Neuronal stem cell (in vitro differentiated cells): Measurements from ENCODE around the gene PSMB7.

Experiments used
- DNase-seq: peaks from one replicate; pipeline ENCODE4 v3.0.0-alpha.2; 2013; ENCODE audit warnings: low spot score
- H2AFZ ChIP-seq: one replicate; pipeline ENCODE4 v1.6.1; 2013; ENCODE audit warnings: mild to moderate bottlenecking, low read length, inconsistent platforms
- H2AK5ac ChIP-seq: 2 replicates; pipeline ENCODE4 v1.6.1; 2013; ENCODE audit warnings: low read depth, mild to moderate bottlenecking, inconsistent platforms, low read length, moderate library complexity, mixed read lengths
- H2BK120ac ChIP-seq: 2 replicates; pipeline ENCODE4 v1.6.1; 2013; ENCODE audit warnings: low read depth, mild to moderate bottlenecking, inconsistent platforms, low read length, moderate library complexity, mixed read lengths
- H2BK12ac ChIP-seq: one replicate; pipeline ENCODE4 v1.6.1; 2013; ENCODE audit warnings: low read length, inconsistent platforms
- H2BK15ac ChIP-seq: 2 replicates; pipeline ENCODE4 v1.6.1; 2013; ENCODE audit warnings: mild to moderate bottlenecking, low read length, inconsistent platforms, mixed read lengths
- H2BK5ac ChIP-seq: one replicate; pipeline ENCODE4 v1.6.1; 2013; ENCODE audit warnings: inconsistent platforms, mild to moderate bottlenecking, low read length, moderate library complexity
- H3K14ac ChIP-seq: one replicate; pipeline ENCODE4 v1.6.1; 2013; ENCODE audit warnings: low read length, inconsistent platforms
- H3K18ac ChIP-seq: 2 replicates; pipeline ENCODE4 v1.6.1; 2013; ENCODE audit warnings: low read length, inconsistent platforms
- H3K23ac ChIP-seq: 2 replicates; pipeline ENCODE4 v1.6.1; 2013; ENCODE audit warnings: low read depth, mild to moderate bottlenecking, mixed read lengths, low read length, inconsistent platforms; ENCODE audit not compliant: poor library complexity
- H3K27ac ChIP-seq: replicated peaks from 3 replicates; pipeline ENCODE4 v1.5.1; 2013; ENCODE audit warnings: low read length, inconsistent platforms
- H3K27me3 ChIP-seq, 3 experiments: 2 replicates each; pipeline ENCODE4 v1.6.1; 2013; ENCODE audit warnings: low read length in 3 of 3, mild to moderate bottlenecking in 2 of 3, inconsistent platforms in 1 of 3, low read depth in 1 of 3, mixed read lengths in 1 of 3, moderate library complexity in 1 of 3; ENCODE audit not compliant: control insufficient read depth in 3 of 3, insufficient read depth in 3 of 3
- H3K36me3 ChIP-seq, 2 donors: replicated peaks in 1 of 2; 2 replicates each; pipeline ENCODE4 v1.6.1; 2013; ENCODE audit warnings: low read length in 2 of 2; ENCODE audit not compliant: control insufficient read depth in 2 of 2, insufficient read depth in 2 of 2
- H3K4ac ChIP-seq: 2 replicates; pipeline ENCODE4 v1.6.1; 2013; ENCODE audit warnings: inconsistent platforms, mild to moderate bottlenecking, low read length, moderate library complexity
- H3K4me1 ChIP-seq, 2 donors: 1 replicate in 1 of 2; 2 replicates in 1 of 2; pipeline ENCODE4 v1.6.1; 2013; ENCODE audit warnings: low read length in 2 of 2, low read depth in 1 of 2; ENCODE audit not compliant: control insufficient read depth in 2 of 2, insufficient read depth in 1 of 2
- H3K4me2 ChIP-seq: one replicate; pipeline ENCODE4 v1.6.1; 2013; ENCODE audit warnings: mild to moderate bottlenecking, low read length, inconsistent platforms; ENCODE audit not compliant: insufficient read depth, poor library complexity, severe bottlenecking
- H3K4me3 ChIP-seq, 2 donors: 2 replicates each; pipeline ENCODE4 v1.5.1; 2013; ENCODE audit warnings: low read length in 2 of 2, mild to moderate bottlenecking in 2 of 2, inconsistent platforms in 1 of 2, moderate library complexity in 1 of 2
- H3K79me1 ChIP-seq: one replicate; pipeline ENCODE4 v1.6.1; 2013; ENCODE audit warnings: low read depth, mild to moderate bottlenecking, inconsistent platforms, low read length, moderate library complexity
- H3K9ac ChIP-seq: one replicate; pipeline ENCODE4 v1.6.1; 2013; ENCODE audit warnings: mild to moderate bottlenecking, low read depth, low read length, inconsistent platforms; ENCODE audit not compliant: poor library complexity
- H3K9me3 ChIP-seq, 2 donors: replicated peaks in 1 of 2; 2 replicates each; pipeline versions ENCODE3 to v1.6.1; 2013; ENCODE audit warnings: low read length in 2 of 2, mild to moderate bottlenecking in 2 of 2, inconsistent platforms in 1 of 2, low read depth in 1 of 2, mixed read lengths in 1 of 2, moderate library complexity in 1 of 2; ENCODE audit not compliant: control insufficient read depth in 2 of 2, insufficient read depth in 1 of 2
- H4K8ac ChIP-seq: one replicate; pipeline ENCODE4 v1.6.1; 2013; ENCODE audit warnings: low read depth, mild to moderate bottlenecking, inconsistent platforms, low read length, moderate library complexity
- H4K91ac ChIP-seq: one replicate; pipeline ENCODE4 v1.6.1; 2013; ENCODE audit warnings: low read length, low read depth, mild to moderate bottlenecking, inconsistent platforms; ENCODE audit not compliant: poor library complexity
- WGBS, 2 donors: extraction: QIAGEN DNeasy Blood & Tissue Kit; methylation state at CpG; one replicate each; pipeline ENCODE4 v1.1.7; 2013; ENCODE audit warnings: missing lambda C conversion rate in 2 of 2, mixed read lengths in 1 of 2; ENCODE audit not compliant: insufficient read length in 2 of 2, insufficient replicate concordance in 1 of 2; ENCODE audit errors: extremely low coverage in 2 of 2; 5-methylcytosine and 5-hydroxymethylcytosine counted together

Gene PSMB7

GRCh38 chr9:124366476-124367220 is 48.6 kb downstream of the PSMB7 start:
- Histone ChIP-seq H3K14ac (no peak overlapping the region), H2BK12ac (no peak overlapping the region), H3K27ac (no peak overlapping the region), H3K9me3 (no peaks in the 10 kb centered on the region), H4K91ac (peak overlapping the region; percentile 89), H3K4me3 (no peak overlapping the region), H2AFZ (no peak overlapping the region), H3K23ac (no peak overlapping the region), H3K4me2 (no peak overlapping the region), H3K4ac (no peak overlapping the region), H2BK15ac (no peak overlapping the region), H3K36me3 (peaks cover 3 to 41% of the 10 kb centered on the region in 2 donors), H3K18ac (no peak overlapping the region), H2BK120ac (no peak overlapping the region), H3K79me1 (peaks cover 2% of the 10 kb centered on the region), H3K27me3 (no peaks in the 10 kb centered on the region), H4K8ac (no peak overlapping the region), H2BK5ac (no peak overlapping the region), H3K4me1 (peaks cover 2 to 19% of the 10 kb centered on the region in 2 donors), H3K9ac (no peak overlapping the region), H2AK5ac (no peak overlapping the region)
- no peak for DNase-seq
- WGBS, 2 donors: no CpG with 5 or more reads among the region's 10 CpGs

DNA sequence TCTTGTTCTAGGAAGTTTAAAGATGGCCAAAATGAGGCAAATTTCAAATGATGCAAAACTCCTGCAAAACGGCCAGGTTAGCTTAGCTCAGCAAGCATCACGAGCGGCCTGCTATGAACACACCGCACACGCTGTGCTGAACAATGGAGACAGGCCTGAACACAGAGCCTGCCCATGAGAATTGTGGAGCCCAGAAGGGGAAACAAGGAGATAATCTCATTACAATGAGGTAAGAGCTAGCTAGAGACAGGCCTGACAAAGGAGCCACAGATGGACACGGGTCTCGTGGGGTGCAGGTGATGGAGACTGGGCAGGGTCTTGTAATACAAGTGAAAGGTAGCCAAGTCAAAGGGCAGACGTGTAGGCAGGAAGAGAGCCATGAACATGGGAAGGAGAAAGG is 50.2 kb downstream of the PSMB7 start:
- Histone ChIP-seq H4K8ac (no peak overlapping the region), H3K9ac (no peak overlapping the region), H3K36me3 (peaks cover 3 to 41% of the 10 kb centered on the region in 2 donors), H3K27me3 (no peaks in the 10 kb centered on the region), H3K9me3 (no peaks in the 10 kb centered on the region), H2AFZ (no peak overlapping the region), H3K14ac (no peak overlapping the region), H3K18ac (peak overlapping the region; percentile 25), H3K4me3 (no peak overlapping the region), H3K4ac (no peak overlapping the region), H3K27ac (peak overlapping the region; percentile 14), H2BK15ac (no peak overlapping the region), H4K91ac (no peak overlapping the region), H2BK12ac (no peak overlapping the region), H3K79me1 (peaks cover 2% of the 10 kb centered on the region), H2AK5ac (no peak overlapping the region), H3K23ac (no peak overlapping the region), H2BK5ac (no peak overlapping the region), H3K4me1 (peaks cover 2 to 19% of the 10 kb centered on the region in 2 donors), H2BK120ac (no peak overlapping the region), H3K4me2 (no peak overlapping the region)
- peak; percentile 36 for DNase-seq
- WGBS, 2 donors: no CpG with 5 or more reads among the region's 8 CpGs

- H3K27me3 ChIP-seq: no peaks in the 10 kb centered on the region
- H4K91ac ChIP-seq: no peak overlapping the region
- no peak overlapping the region for H3K23ac ChIP-seq
- H3K9ac ChIP-seq: no peak overlapping the region
- H2BK15ac ChIP-seq: no peak overlapping the region
- DNase-seq: no peak
- no peak overlapping the region for H3K4me3 ChIP-seq
- no peak overlapping the region for H3K4me2 ChIP-seq
- peaks cover under 1% of the 10 kb centered on the region for H3K79me1 ChIP-seq
- H2BK5ac ChIP-seq: no peak overlapping the region
- H3K18ac ChIP-seq: no peak overlapping the region
- no peak overlapping the region for H2AK5ac ChIP-seq
- peaks cover 2 to 18% of the 10 kb centered on the region in 2 donors for H3K4me1 ChIP-seq
- H2BK120ac ChIP-seq: no peak overlapping the region
- H3K27ac ChIP-seq: no peak overlapping the region
- H3K9me3 ChIP-seq: no peaks in the 10 kb centered on the region
- H3K14ac ChIP-seq: no peak overlapping the region
- H2AFZ ChIP-seq: no peak overlapping the region
- no peak overlapping the region for H3K4ac ChIP-seq
- peaks cover 5 to 47% of the 10 kb centered on the region in 2 donors for H3K36me3 ChIP-seq
- no CpG with 5 or more reads among the region's 4 CpGs for WGBS, 2 donors
- H2BK12ac ChIP-seq: no peak overlapping the region
- no peak overlapping the region for H4K8ac ChIP-seq
Observed at GRCh38 chr9:124364141-124364540, 51.1 kb downstream of the PSMB7 start.

DNA sequence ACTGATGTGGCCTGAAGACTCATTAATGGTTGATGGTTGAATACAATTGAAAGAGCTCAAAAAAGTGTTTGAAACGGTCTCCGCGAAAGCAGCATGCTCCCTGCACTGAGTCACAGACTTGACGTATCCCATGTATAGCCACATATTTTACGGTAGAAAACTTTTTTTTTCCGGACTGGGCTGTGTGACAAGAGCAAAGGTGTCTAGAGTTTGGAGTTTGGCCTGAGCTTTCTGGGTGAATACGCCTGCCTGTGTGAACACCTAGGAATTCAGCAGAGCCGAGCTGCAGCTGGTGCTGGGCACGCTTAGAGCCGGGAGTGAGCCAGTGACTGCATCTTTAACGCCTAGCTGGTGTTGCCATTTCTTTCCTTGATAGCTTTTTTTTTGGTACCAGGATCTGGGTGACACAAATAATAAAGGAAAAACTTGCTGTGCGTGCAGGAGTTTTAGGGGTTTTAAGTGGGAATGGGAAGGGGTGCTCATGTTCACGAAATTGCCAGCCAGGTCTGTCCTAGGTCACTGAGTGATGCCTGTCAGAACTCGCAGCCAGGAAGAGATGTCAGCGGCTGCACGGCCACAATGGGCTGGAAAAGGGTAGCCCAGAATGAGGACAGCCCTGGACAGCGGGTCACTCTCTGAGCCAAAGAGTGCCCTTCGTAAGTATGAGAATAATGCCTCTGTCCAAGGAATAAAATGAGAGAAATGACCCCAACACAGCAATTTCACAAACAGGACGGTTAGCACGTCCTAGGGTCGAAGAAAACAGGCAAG is 51.7 kb downstream of the PSMB7 start:
- H2BK120ac ChIP-seq: no peak overlapping the region
- no peak overlapping the region for H3K27ac ChIP-seq
- DNase-seq: no peak
- no peak overlapping the region for H4K8ac ChIP-seq
- H3K4me3 ChIP-seq: no peak overlapping the region
- no peaks in the 10 kb centered on the region for H3K27me3 ChIP-seq
- no peak overlapping the region for H2BK12ac ChIP-seq
- H2BK5ac ChIP-seq: no peak overlapping the region
- no peak overlapping the region for H3K23ac ChIP-seq
- H2AK5ac ChIP-seq: no peak overlapping the region
- H3K9ac ChIP-seq: no peak overlapping the region
- no peak overlapping the region for H3K14ac ChIP-seq
- H3K4ac ChIP-seq: no peak overlapping the region
- no peak overlapping the region for H3K18ac ChIP-seq
- no peak overlapping the region for H2AFZ ChIP-seq
- WGBS, 2 donors: no CpG with 5 or more reads among the region's 21 CpGs
- H3K9me3 ChIP-seq: no peaks in the 10 kb centered on the region
- no peak overlapping the region for H2BK15ac ChIP-seq
- peaks cover 3% of the 10 kb centered on the region for H3K79me1 ChIP-seq
- H4K91ac ChIP-seq: no peak overlapping the region
- peaks cover 2 to 18% of the 10 kb centered on the region in 2 donors for H3K4me1 ChIP-seq
- H3K4me2 ChIP-seq: no peak overlapping the region
- H3K36me3 ChIP-seq: peaks cover 5 to 53% of the 10 kb centered on the region in 2 donors
